Psoas muscle (tissue), 8 donors: Measurements from ENCODE around the gene DDOST. TPM values are rescaled to one million over a fixed set of nuclear protein-coding genes. Genes with fewer than 3 reads are reported as not detected.

ENCODE experiments used
- ATAC-seq, 4 donors: fragments of 200-7000 bp; cut with Tn5 transposase; one replicate each; pipeline ENCODE4 v1.9.1; 2020; ENCODE audit warnings: moderate library complexity in 3 of 4, mild to moderate bottlenecking in 2 of 4
- DNase-seq, 2 donors: peaks; one replicate each; pipeline ENCODE4 v3.0.0-alpha.2; 2020
- H3K27ac ChIP-seq: fragments of 200-600 bp; one replicate; pipeline ENCODE4 v1.8.0; 2022
- H3K27me3 ChIP-seq, 3 donors: fragments of 200-600 bp in 1 of 3; one replicate each; pipeline versions ENCODE4 v1.6.1 to v1.8.0; 2013 to 2022; ENCODE audit warnings: low read length in 2 of 3, mild to moderate bottlenecking in 2 of 3, moderate library complexity in 1 of 3; ENCODE audit not compliant: insufficient read depth in 3 of 3
- H3K36me3 ChIP-seq, 2 donors: fragments of 200-600 bp in 1 of 2; one replicate each; pipeline versions ENCODE4 v1.6.1 to v1.8.0; 2013 to 2022; ENCODE audit warnings: low read depth in 1 of 2, mild to moderate bottlenecking in 1 of 2, moderate library complexity in 1 of 2; ENCODE audit not compliant: insufficient read depth in 1 of 2
- H3K4me1 ChIP-seq: fragments of 200-600 bp; one replicate; pipeline ENCODE4 v1.8.0; 2022
- H3K4me3 ChIP-seq: fragments of 200-600 bp; one replicate; pipeline ENCODE4 v1.8.0; 2022; ENCODE audit warnings: mild to moderate bottlenecking
- H3K9me3 ChIP-seq: fragments of 200-600 bp; one replicate; pipeline ENCODE4 v1.8.0; 2022
- CTCF ChIP-seq: fragments of 200-600 bp; IDR thresholded peaks from one replicate; pipeline ENCODE4 v1.8.0; 2022; ENCODE audit warnings: antibody characterized with exemption
- WGBS, 3 donors: extraction: QIAGEN DNeasy Blood & Tissue Kit; methylation state at CpG; one replicate each; pipeline versions ENCODE4 v1.1.6 to v1.1.7; 2013; 5-methylcytosine and 5-hydroxymethylcytosine counted together
- intact Hi-C, 2 donors: fragments of 100-400 bp; cut with DNase I; formaldehyde crosslinking; loops; one replicate each; pipeline versions ENCODE4 v1.11.0 to v1.14.2; 2022
- polyA plus RNA-seq, 3 donors: library from polyadenylated mRNA; stranded (reverse); fragments of 200-250 nt; gene quantifications; one replicate each; pipeline ENCODE4 v1.2.3, GENCODE V29; 2013
- total RNA-seq, 4 donors: library from RNA; stranded (reverse); fragmentation: NEBNext Ultra II Directional in 2 of 4; extraction: Animal tissue kit (Norgen Biotek cat#: 25700) in 2 of 4; gene quantifications; one replicate each; pipeline versions ENCODE4 v1.2.1 to v1.2.4, GENCODE V29; 2021 to 2023
- donor health status: healthy with polysubstance abuse.
- donor health status: DM: no; HTN: no; CAD: no; lungs with moderate emphysema.
- donor health status: Bipolar disorder and iron deficiency.
- donor health status: healthy.
- donor health status: DM: yes; HTN: yes; CAD: no.
- donor health status: DM: no; HTN: no; CAD: no.
- donor health status: DM: no; HTN: no; CAD: no.
- donor health status: DM: yes; HTN: yes; CAD: no.

The DDOST gene
- total and polyA plus RNA-seq, 7 donors = 43.0 to 97.1 (median 63.3) TPM

DNA sequence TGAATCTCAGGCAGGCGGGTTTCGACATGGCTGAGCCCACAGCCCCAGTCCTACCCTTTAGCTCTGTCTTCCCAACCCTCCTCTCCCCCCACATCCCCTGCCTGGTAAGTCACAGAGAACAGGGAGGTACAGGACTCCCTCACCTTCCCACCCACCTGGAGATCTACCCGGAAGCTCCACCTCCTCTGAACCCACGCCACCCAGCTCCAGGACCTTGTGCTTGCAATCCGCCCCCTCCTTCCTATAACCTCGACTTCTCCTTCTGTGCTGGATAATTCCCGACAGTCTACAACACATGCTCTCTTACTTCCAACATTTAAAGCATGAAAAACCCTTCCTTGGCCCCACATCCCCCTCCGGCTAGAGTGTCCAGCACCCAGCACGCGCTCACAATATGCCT lies 34.3 kb upstream of the DDOST start:
- WGBS, 3 donors = 77 to 83% (median 81%) methylated on average over 10 of the region's 10 CpGs
- Histone ChIP-seq H3K4me1 (peaks cover 10% of the 10 kb centered on the region), H3K27ac (no peak overlapping the region), H3K27me3 (no peaks in the 10 kb centered on the region), H3K36me3 (no peaks in the 10 kb centered on the region), H3K4me3 (no peak overlapping the region), H3K9me3 (no peaks in the 10 kb centered on the region)
- ATAC-seq (no peak), DNase-seq (no peak)
- intact Hi-C loops = loop anchor here (5.0 to 10.0 kb wide), 4 partner anchors 37 to 497 kb away; partner anchors contain the start of genes SH2D5 (in 2 of the 2) and HP1BP3 (in 1 of the 2)
- no peak for TF ChIP-seq CTCF

GRCh38 chr1:20693623-20694022 lies 32.5 kb upstream of the DDOST start:
- TF ChIP-seq CTCF = no peak
- Histone ChIP-seq H3K36me3 (no peaks in the 10 kb centered on the region), H3K9me3 (no peaks in the 10 kb centered on the region), H3K27me3 (no peaks in the 10 kb centered on the region), H3K4me1 (no peaks in the 10 kb centered on the region), H3K4me3 (no peak overlapping the region), H3K27ac (no peak overlapping the region)
- intact Hi-C loops = loop anchor here in 1 of 2 donors (10.0 kb wide), 1 partner anchor 291 kb away; no protein-coding TSS in a partner anchor
- no peak for DNase-seq
- WGBS, 3 donors = 71 to 78% (median 77%) methylated on average over 2 of the region's 2 CpGs
- no peak for ATAC-seq

- 83 to 93% (median 89%) methylated on average over 1 of the region's 1 CpG for WGBS, 3 donors
- intact Hi-C loops = loop anchor here in 1 of 2 donors (10.0 kb wide), 1 partner anchor 293 kb away; no protein-coding TSS in a partner anchor
- Histone ChIP-seq H3K9me3 (no peaks in the 10 kb centered on the region), H3K27me3 (no peaks in the 10 kb centered on the region), H3K27ac (no peak overlapping the region), H3K4me3 (no peak overlapping the region), H3K4me1 (no peaks in the 10 kb centered on the region), H3K36me3 (no peaks in the 10 kb centered on the region)
- no peak for TF ChIP-seq CTCF
- no peak for DNase-seq
- no peak for ATAC-seq
Observed at GRCh38 chr1:20691872-20692271, 30.7 kb upstream of the DDOST start.

DNA sequence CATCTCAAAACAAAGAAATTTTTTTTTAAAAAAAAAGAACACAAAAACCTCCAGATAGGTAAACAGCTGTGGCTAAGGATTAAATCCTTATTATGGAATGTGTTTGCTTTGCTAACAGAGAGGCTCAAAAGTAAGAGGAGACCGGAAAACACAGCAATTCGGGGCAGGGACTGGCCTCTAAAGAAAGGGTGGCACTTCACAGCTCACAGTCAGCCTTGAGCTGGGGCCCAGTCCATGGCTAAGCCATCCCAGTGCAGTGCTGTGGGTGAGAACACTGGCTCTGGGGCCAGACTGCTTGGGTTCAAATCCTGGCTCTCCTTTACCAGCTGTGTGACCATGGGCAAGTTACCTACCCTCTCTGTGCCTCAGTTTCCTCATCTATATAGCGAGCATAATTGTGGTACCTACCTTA lies 28.5 kb upstream of the DDOST start:
- ATAC-seq (no peak), DNase-seq (no peak)
- WGBS, 3 donors = 83 to 94% (median 85%) methylated on average over 3 of the region's 3 CpGs
- Histone ChIP-seq H3K36me3 (no peaks in the 10 kb centered on the region), H3K27me3 (no peaks in the 10 kb centered on the region), H3K4me3 (no peak overlapping the region), H3K9me3 (no peaks in the 10 kb centered on the region), H3K4me1 (no peaks in the 10 kb centered on the region), H3K27ac (no peak overlapping the region)
- intact Hi-C loops = loop anchor here in 1 of 2 donors (10.0 kb wide), 1 partner anchor 295 kb away; no protein-coding TSS in a partner anchor
- no peak for TF ChIP-seq CTCF
